Measurements from ENCODE around the gene TUBGCP6.

- TF ChIP-seq POLR2A (IDR thresholded peaks at IDR 0.05) = no peak
- TF ChIP-seq, protein P1, sequence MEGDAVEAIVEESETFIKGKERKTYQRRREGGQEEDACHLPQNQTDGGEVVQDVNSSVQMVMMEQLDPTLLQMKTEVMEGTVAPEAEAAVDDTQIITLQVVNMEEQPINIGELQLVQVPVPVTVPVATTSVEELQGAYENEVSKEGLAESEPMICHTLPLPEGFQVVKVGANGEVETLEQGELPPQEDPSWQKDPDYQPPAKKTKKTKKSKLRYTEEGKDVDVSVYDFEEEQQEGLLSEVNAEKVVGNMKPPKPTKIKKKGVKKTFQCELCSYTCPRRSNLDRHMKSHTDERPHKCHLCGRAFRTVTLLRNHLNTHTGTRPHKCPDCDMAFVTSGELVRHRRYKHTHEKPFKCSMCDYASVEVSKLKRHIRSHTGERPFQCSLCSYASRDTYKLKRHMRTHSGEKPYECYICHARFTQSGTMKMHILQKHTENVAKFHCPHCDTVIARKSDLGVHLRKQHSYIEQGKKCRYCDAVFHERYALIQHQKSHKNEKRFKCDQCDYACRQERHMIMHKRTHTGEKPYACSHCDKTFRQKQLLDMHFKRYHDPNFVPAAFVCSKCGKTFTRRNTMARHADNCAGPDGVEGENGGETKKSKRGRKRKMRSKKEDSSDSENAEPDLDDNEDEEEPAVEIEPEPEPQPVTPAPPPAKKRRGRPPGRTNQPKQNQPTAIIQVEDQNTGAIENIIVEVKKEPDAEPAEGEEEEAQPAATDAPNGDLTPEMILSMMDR (IDR thresholded peaks at IDR 0.05) = no peak
Observed at GRCh38 chr22:50283821-50284220, 39.0 kb upstream of the TUBGCP6 start.

Measured in heart left ventricle (tissue), 13 donors.